Measurements from ENCODE around the gene CNTN5. TPM values are rescaled to one million over a fixed set of nuclear protein-coding genes. Genes with fewer than 3 reads are reported as not detected.

CNTN5 gene
- total RNA-seq, 2 donors from 2014 or later: 0.78 TPM; not detected in 1

DNA sequence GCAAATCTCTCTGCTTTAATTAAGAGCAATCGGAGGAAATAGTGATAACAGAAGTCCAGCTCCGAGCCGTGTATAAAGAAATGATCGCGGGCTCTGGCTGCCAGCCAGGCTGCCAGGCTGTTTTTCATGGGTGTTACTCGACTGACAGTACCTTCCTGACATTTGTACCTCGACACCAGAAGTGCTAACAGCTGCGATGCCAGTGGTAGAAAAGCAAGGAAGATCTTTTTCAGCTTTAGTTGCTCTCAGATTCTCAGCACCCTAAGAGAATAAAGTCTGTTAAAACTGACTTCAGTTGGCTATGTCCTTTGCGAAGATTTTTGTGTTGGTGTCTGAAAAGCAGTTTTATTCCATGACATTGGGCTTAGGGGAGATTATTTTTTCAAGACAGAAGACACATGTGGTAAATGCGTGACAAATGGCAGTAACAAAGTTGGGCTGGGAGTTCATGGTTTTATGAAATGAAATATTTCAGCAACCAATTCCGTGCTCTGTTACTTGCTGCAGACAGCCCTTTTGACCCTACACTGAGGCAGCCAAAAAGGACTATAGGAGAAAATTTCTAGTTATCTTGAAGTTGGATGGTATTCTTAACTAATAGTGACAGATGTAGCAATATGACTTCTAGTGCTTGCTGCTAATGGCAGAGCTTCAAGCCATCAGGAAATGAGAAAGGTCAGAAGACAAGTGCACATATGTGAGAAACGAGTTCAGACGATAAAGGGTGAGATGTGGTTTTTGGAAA lies 296.2 kb downstream of the CNTN5 start:
- no peak overlapping the region for H3K27ac ChIP-seq
- TF ChIP-seq POLR2A (IDR thresholded peaks at IDR 0.05): no peak
- TF ChIP-seq CTCF (IDR thresholded peaks at IDR 0.05): no peak
- no peaks in the 10 kb centered on the region for H3K36me3 ChIP-seq (replicated peaks in 1 of 2; ENCODE audit: insufficient read depth in 1 of 2, low read depth in 2 of 2)
- ATAC-seq: no peak
- H3K27me3 ChIP-seq: no peaks in the 10 kb centered on the region
- no peaks in the 10 kb centered on the region for H3K9me3 ChIP-seq
- H3K4me1 ChIP-seq: no peaks in the 10 kb centered on the region
- WGBS, 2 donors: 42 to 50% methylated on average over 13 of the region's 13 CpGs
- H3K4me3 ChIP-seq: no peak overlapping the region
- peak in 2 of 4 donors; percentile 2 to 38 for DNase-seq
- intact Hi-C loops (cut with DNase I): no loop called here

GRCh38 chr11:99320769-99321290 lies 300.1 kb downstream of the CNTN5 start:
- H3K9me3 ChIP-seq: no peaks in the 10 kb centered on the region
- ATAC-seq: no peak
- H3K4me3 ChIP-seq: no peak overlapping the region
- DNase-seq: no peak
- no peaks in the 10 kb centered on the region for H3K36me3 ChIP-seq (replicated peaks in 1 of 2; ENCODE audit: insufficient read depth in 1 of 2, low read depth in 2 of 2)
- no peaks in the 10 kb centered on the region for H3K4me1 ChIP-seq
- no peaks in the 10 kb centered on the region for H3K27me3 ChIP-seq
- intact Hi-C loops (cut with DNase I): no loop called here
- no peak overlapping the region for H3K27ac ChIP-seq
- 45 to 54% methylated on average over 4 of the region's 4 CpGs for WGBS, 2 donors
- TF ChIP-seq CTCF (IDR thresholded peaks at IDR 0.05) (no peak), POLR2A (IDR thresholded peaks at IDR 0.05) (no peak)

- TF ChIP-seq CTCF (IDR thresholded peaks at IDR 0.05) (no peak), POLR2A (IDR thresholded peaks at IDR 0.05) (no peak)
- H3K27ac ChIP-seq: no peak overlapping the region
- H3K4me1 ChIP-seq: no peaks in the 10 kb centered on the region
- DNase-seq: no peak
- H3K9me3 ChIP-seq: no peaks in the 10 kb centered on the region
- no peaks in the 10 kb centered on the region for H3K27me3 ChIP-seq
- intact Hi-C loops (cut with DNase I): no loop called here
- H3K4me3 ChIP-seq: no peak overlapping the region
- no peaks in the 10 kb centered on the region for H3K36me3 ChIP-seq (replicated peaks in 1 of 2; ENCODE audit: insufficient read depth in 1 of 2, low read depth in 2 of 2)
- WGBS, 2 donors: 55 to 66% methylated on average over 8 of the region's 8 CpGs
- no peak for ATAC-seq
Measured at GRCh38 chr11:99325847-99326246, 305.1 kb downstream of the CNTN5 start.

DNA sequence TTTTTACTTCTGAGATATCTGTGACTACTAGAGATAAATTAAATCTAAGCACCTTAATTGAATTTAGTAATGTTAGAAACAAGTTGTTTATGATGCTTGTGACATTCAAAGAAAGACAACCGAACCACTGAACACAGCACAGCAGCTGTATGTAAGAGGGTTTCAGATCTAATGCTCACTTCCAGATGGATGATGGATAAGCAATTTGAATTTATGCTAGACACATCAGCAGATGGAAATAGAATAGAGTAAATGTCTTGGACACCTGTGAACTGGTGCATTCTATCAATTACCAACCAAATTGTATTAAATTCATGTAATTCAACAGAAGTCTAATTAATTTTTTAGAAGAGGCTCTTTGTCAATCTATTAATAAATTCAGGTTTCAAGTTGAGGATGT lies 306.3 kb downstream of the CNTN5 start:
- no peak overlapping the region for H3K4me3 ChIP-seq
- TF ChIP-seq POLR2A (IDR thresholded peaks at IDR 0.05) (no peak), CTCF (IDR thresholded peaks at IDR 0.05) (no peak)
- WGBS, 2 donors: 59 to 80% methylated on average over 1 of the region's 1 CpG
- no peaks in the 10 kb centered on the region for H3K27me3 ChIP-seq
- H3K27ac ChIP-seq: no peak overlapping the region
- intact Hi-C loops (cut with DNase I): no loop called here
- no peaks in the 10 kb centered on the region for H3K9me3 ChIP-seq
- no peaks in the 10 kb centered on the region for H3K4me1 ChIP-seq
- ATAC-seq: no peak
- no peak for DNase-seq
- no peaks in the 10 kb centered on the region for H3K36me3 ChIP-seq (replicated peaks in 1 of 2; ENCODE audit: insufficient read depth in 1 of 2, low read depth in 2 of 2)

- H3K36me3 ChIP-seq (replicated peaks in 1 of 2; ENCODE audit: insufficient read depth in 1 of 2, low read depth in 2 of 2): no peaks in the 10 kb centered on the region
- H3K27ac ChIP-seq: no peak overlapping the region
- TF ChIP-seq POLR2A (IDR thresholded peaks at IDR 0.05) (no peak), CTCF (IDR thresholded peaks at IDR 0.05) (no peak)
- H3K4me3 ChIP-seq: no peak overlapping the region
- no peaks in the 10 kb centered on the region for H3K4me1 ChIP-seq
- intact Hi-C loops (cut with DNase I): no loop called here
- WGBS, 2 donors: 80 to 84% methylated on average over 3 of the region's 3 CpGs
- H3K27me3 ChIP-seq: no peaks in the 10 kb centered on the region
- DNase-seq (no peak), ATAC-seq (no peak)
- H3K9me3 ChIP-seq: no peaks in the 10 kb centered on the region
Measured at GRCh38 chr11:99327527-99327926, 306.8 kb downstream of the CNTN5 start.
